ENCODE results near the gene MAP2K6.

The MAP2K6 gene

GRCh38 chr17:69427486-69428197 is 13.1 kb downstream of the MAP2K6 start:
- no peak for DNase-seq

- peak; percentile 15 for DNase-seq
These were observed 13.9 kb downstream of the MAP2K6 start for GRCh38 chr17:69428252-69428980.

GRCh38 chr17:69430488-69430887 is 16.0 kb downstream of the MAP2K6 start:
- DNase-seq = peak; percentile 28

- no peak for DNase-seq
These were observed 17.3 kb downstream of the MAP2K6 start for GRCh38 chr17:69431835-69432234.

GRCh38 chr17:69433093-69433492 is 18.6 kb downstream of the MAP2K6 start:
- DNase-seq = no peak

- DNase-seq = peak; percentile 7
These were observed 19.7 kb downstream of the MAP2K6 start for GRCh38 chr17:69434164-69434579.

- no peak for DNase-seq
These were observed 21.6 kb downstream of the MAP2K6 start for GRCh38 chr17:69435971-69436696.

GRCh38 chr17:69437475-69437874 is 23.0 kb downstream of the MAP2K6 start:
- DNase-seq = no peak

- DNase-seq = no peak
These were observed 24.3 kb downstream of the MAP2K6 start for GRCh38 chr17:69438776-69439175.

GRCh38 chr17:69441179-69441578 is 26.7 kb downstream of the MAP2K6 start:
- no peak for DNase-seq

- no peak for DNase-seq
These were observed 28.6 kb downstream of the MAP2K6 start for GRCh38 chr17:69443138-69443537.

- DNase-seq = no peak
These were observed 29.5 kb downstream of the MAP2K6 start for GRCh38 chr17:69444023-69444422.

- no peak for DNase-seq
These were observed 30.6 kb downstream of the MAP2K6 start for GRCh38 chr17:69445132-69445531.

GRCh38 chr17:69447726-69448125 is 33.2 kb downstream of the MAP2K6 start:
- DNase-seq = no peak

GRCh38 chr17:69448431-69449102 is 34.1 kb downstream of the MAP2K6 start:
- no peak for DNase-seq

- DNase-seq = no peak
These were observed 35.6 kb downstream of the MAP2K6 start for GRCh38 chr17:69450131-69450530.

GRCh38 chr17:69450918-69451317 is 36.4 kb downstream of the MAP2K6 start:
- no peak for DNase-seq

GRCh38 chr17:69451416-69452394 is 37.2 kb downstream of the MAP2K6 start:
- no peak for DNase-seq

GRCh38 chr17:69452664-69453260 is 38.3 kb downstream of the MAP2K6 start:
- DNase-seq = no peak

GRCh38 chr17:69454051-69454450 is 39.6 kb downstream of the MAP2K6 start:
- no peak for DNase-seq

- no peak for DNase-seq
These were observed 40.5 kb downstream of the MAP2K6 start for GRCh38 chr17:69455040-69455439.

GRCh38 chr17:69457603-69458002 is 43.1 kb downstream of the MAP2K6 start:
- no peak for DNase-seq
